Stomach smooth muscle (tissue), 2 donors: ENCODE measurements around the gene TSHZ1.
A peak's percentile ranks its signal among the peaks of the same experiment; 100 is the strongest.

Experiments
- H3K27ac ChIP-seq: one replicate; pipeline ENCODE4 v1.7.0; 2013; ENCODE audit warnings: mild to moderate bottlenecking, low read length, inconsistent platforms
- H3K27me3 ChIP-seq, 2 donors: one replicate each; pipeline ENCODE4 v1.7.0; 2013; ENCODE audit warnings: low read length in 2 of 2; ENCODE audit not compliant: insufficient read depth in 2 of 2, control insufficient read depth in 1 of 2
- H3K36me3 ChIP-seq, 2 donors: one replicate each; pipeline ENCODE4 v1.7.0; 2013; ENCODE audit warnings: low read length in 2 of 2; ENCODE audit not compliant: control insufficient read depth in 2 of 2, insufficient read depth in 2 of 2
- H3K4me1 ChIP-seq: one replicate; pipeline ENCODE4 v1.7.0; 2013; ENCODE audit warnings: low read length; ENCODE audit not compliant: control insufficient read depth, insufficient read depth
- H3K4me3 ChIP-seq, 2 donors: one replicate each; pipeline ENCODE4 v1.7.0; 2013; ENCODE audit warnings: low read length in 2 of 2
- H3K9ac ChIP-seq, 2 donors: one replicate each; pipeline ENCODE4 v1.7.0; 2013; ENCODE audit warnings: low read length in 2 of 2, mild to moderate bottlenecking in 1 of 2
- H3K9me3 ChIP-seq, 2 donors: one replicate each; pipeline ENCODE4 v1.7.0; 2013; ENCODE audit warnings: low read length in 2 of 2; ENCODE audit not compliant: control insufficient read depth in 2 of 2
- donor health status: healthy.
- donor health status: Pancreatic carcinoma.

Gene TSHZ1

GRCh38 chr18:75262511-75262910 is 51.9 kb downstream of the TSHZ1 start:
- no peak overlapping the region for H3K4me3 ChIP-seq
- H3K27me3 ChIP-seq: no peaks in the 10 kb centered on the region
- H3K9me3 ChIP-seq: no peaks in the 10 kb centered on the region
- H3K9ac ChIP-seq: no peak overlapping the region
- H3K36me3 ChIP-seq: peaks cover 0 to 3% of the 10 kb centered on the region in 2 donors
- H3K4me1 ChIP-seq: no peaks in the 10 kb centered on the region
- H3K27ac ChIP-seq: no peak overlapping the region

- Histone ChIP-seq H3K4me3 (peak overlapping the region in 1 of 2 donors; percentile 30), H3K36me3 (peaks cover 0 to 3% of the 10 kb centered on the region in 2 donors), H3K27me3 (no peaks in the 10 kb centered on the region), H3K9me3 (no peaks in the 10 kb centered on the region), H3K27ac (no peak overlapping the region), H3K9ac (no peak overlapping the region), H3K4me1 (peaks cover under 1% of the 10 kb centered on the region)
These were observed 53.6 kb downstream of the TSHZ1 start for GRCh38 chr18:75264195-75264594.

GRCh38 chr18:75264926-75265597 is 54.5 kb downstream of the TSHZ1 start:
- H3K9ac ChIP-seq: no peak overlapping the region
- peaks cover 0 to 3% of the 10 kb centered on the region in 2 donors for H3K36me3 ChIP-seq
- H3K4me1 ChIP-seq: peaks cover 8% of the 10 kb centered on the region
- H3K4me3 ChIP-seq: no peak overlapping the region
- no peaks in the 10 kb centered on the region for H3K9me3 ChIP-seq
- H3K27ac ChIP-seq: no peak overlapping the region
- no peaks in the 10 kb centered on the region for H3K27me3 ChIP-seq

GRCh38 chr18:75265872-75266271 is 55.3 kb downstream of the TSHZ1 start:
- Histone ChIP-seq H3K9ac (no peak overlapping the region), H3K36me3 (peaks cover 0 to 3% of the 10 kb centered on the region in 2 donors), H3K9me3 (no peaks in the 10 kb centered on the region), H3K27me3 (no peaks in the 10 kb centered on the region), H3K27ac (no peak overlapping the region), H3K4me3 (no peak overlapping the region), H3K4me1 (peaks cover 9% of the 10 kb centered on the region)

- H3K4me1 ChIP-seq: peaks cover 9% of the 10 kb centered on the region
- no peaks in the 10 kb centered on the region for H3K9me3 ChIP-seq
- no peak overlapping the region for H3K27ac ChIP-seq
- H3K36me3 ChIP-seq: no peaks in the 10 kb centered on the region
- H3K9ac ChIP-seq: no peak overlapping the region
- no peaks in the 10 kb centered on the region for H3K27me3 ChIP-seq
- no peak overlapping the region for H3K4me3 ChIP-seq
These were observed 57.2 kb downstream of the TSHZ1 start for GRCh38 chr18:75267643-75268363.

GRCh38 chr18:75268364-75268646 is 57.7 kb downstream of the TSHZ1 start:
- Histone ChIP-seq H3K9ac (no peak overlapping the region), H3K4me1 (peaks cover 9% of the 10 kb centered on the region), H3K27ac (no peak overlapping the region), H3K27me3 (no peaks in the 10 kb centered on the region), H3K4me3 (no peak overlapping the region), H3K36me3 (no peaks in the 10 kb centered on the region), H3K9me3 (no peaks in the 10 kb centered on the region)

- Histone ChIP-seq H3K4me1 (peaks cover 9% of the 10 kb centered on the region), H3K27ac (no peak overlapping the region), H3K27me3 (no peaks in the 10 kb centered on the region), H3K9ac (no peak overlapping the region), H3K4me3 (no peak overlapping the region), H3K36me3 (no peaks in the 10 kb centered on the region), H3K9me3 (no peaks in the 10 kb centered on the region)
These were observed 58.6 kb downstream of the TSHZ1 start for GRCh38 chr18:75269124-75269680.

- no peak overlapping the region for H3K27ac ChIP-seq
- no peaks in the 10 kb centered on the region for H3K36me3 ChIP-seq
- peaks cover 9% of the 10 kb centered on the region for H3K4me1 ChIP-seq
These were observed 59.1 kb downstream of the TSHZ1 start for GRCh38 chr18:75269696-75270095.

GRCh38 chr18:75271952-75272351 is 61.4 kb downstream of the TSHZ1 start:
- Histone ChIP-seq H3K4me3 (no peak overlapping the region), H3K27ac (no peak overlapping the region), H3K9ac (no peak overlapping the region), H3K4me1 (peaks cover 9% of the 10 kb centered on the region), H3K9me3 (no peaks in the 10 kb centered on the region), H3K36me3 (peaks cover 0 to under 1% of the 10 kb centered on the region in 2 donors), H3K27me3 (no peaks in the 10 kb centered on the region)

More at GRCh38 chr18:75269696-75270095, 59.1 kb downstream of the TSHZ1 start:
- Histone ChIP-seq H3K9ac (no peak overlapping the region), H3K27me3 (no peaks in the 10 kb centered on the region), H3K4me3 (peak overlapping the region in 1 of 2 donors; percentile 15), H3K9me3 (no peaks in the 10 kb centered on the region)

- Histone ChIP-seq H3K27me3 (no peaks in the 10 kb centered on the region), H3K9ac (no peak overlapping the region), H3K9me3 (no peaks in the 10 kb centered on the region), H3K4me3 (no peak overlapping the region), H3K27ac (no peak overlapping the region), H3K36me3 (peaks cover 0 to 2% of the 10 kb centered on the region in 2 donors), H3K4me1 (peaks cover 9% of the 10 kb centered on the region)
These were observed 63.2 kb downstream of the TSHZ1 start for GRCh38 chr18:75273817-75274216.

GRCh38 chr18:75275226-75275625 is 64.6 kb downstream of the TSHZ1 start:
- Histone ChIP-seq H3K9ac (no peak overlapping the region), H3K9me3 (no peaks in the 10 kb centered on the region), H3K27ac (no peak overlapping the region), H3K27me3 (no peaks in the 10 kb centered on the region), H3K36me3 (peaks cover 0 to 2% of the 10 kb centered on the region in 2 donors), H3K4me3 (no peak overlapping the region), H3K4me1 (no peaks in the 10 kb centered on the region)
